Measurements from ENCODE around the gene CLDN16.

DNA sequence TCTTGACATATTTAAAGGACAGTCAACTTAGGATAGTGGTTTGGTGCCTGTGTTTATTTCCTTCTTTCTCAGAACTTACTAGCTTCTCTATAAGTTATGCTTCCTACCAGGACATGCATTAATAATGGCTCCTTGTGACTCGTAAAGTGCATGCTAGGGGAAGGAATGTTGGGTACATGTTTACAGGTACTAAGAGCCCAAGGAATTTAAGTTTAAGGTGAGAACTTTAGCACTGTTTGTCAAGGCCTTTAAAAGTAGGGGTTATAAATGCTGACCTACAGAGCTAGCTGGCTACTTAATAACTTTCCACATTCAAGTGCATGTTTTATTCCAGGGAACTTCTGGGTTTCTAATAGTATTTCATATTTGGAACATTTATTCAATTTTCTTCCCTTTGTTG, 61.8 kb downstream of the CLDN16 start, which contains the start of gene TMEM207:
- TF ChIP-seq, protein P1, sequence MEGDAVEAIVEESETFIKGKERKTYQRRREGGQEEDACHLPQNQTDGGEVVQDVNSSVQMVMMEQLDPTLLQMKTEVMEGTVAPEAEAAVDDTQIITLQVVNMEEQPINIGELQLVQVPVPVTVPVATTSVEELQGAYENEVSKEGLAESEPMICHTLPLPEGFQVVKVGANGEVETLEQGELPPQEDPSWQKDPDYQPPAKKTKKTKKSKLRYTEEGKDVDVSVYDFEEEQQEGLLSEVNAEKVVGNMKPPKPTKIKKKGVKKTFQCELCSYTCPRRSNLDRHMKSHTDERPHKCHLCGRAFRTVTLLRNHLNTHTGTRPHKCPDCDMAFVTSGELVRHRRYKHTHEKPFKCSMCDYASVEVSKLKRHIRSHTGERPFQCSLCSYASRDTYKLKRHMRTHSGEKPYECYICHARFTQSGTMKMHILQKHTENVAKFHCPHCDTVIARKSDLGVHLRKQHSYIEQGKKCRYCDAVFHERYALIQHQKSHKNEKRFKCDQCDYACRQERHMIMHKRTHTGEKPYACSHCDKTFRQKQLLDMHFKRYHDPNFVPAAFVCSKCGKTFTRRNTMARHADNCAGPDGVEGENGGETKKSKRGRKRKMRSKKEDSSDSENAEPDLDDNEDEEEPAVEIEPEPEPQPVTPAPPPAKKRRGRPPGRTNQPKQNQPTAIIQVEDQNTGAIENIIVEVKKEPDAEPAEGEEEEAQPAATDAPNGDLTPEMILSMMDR (IDR thresholded peaks at IDR 0.05; ENCODE audit: borderline replicate concordance, extremely low read depth, low read length, poor library complexity, severe bottlenecking) = no peak
- TF ChIP-seq EZH2 (IDR thresholded peaks at IDR 0.05; ENCODE audit: borderline replicate concordance, low read depth, low read length, severe bottlenecking) = no peak

Measured in DND-41 (cell line).